Left renal cortex interstitium (tissue), 4 donors: Measurements from ENCODE around the gene MRPS18C. TPM values are rescaled to one million over a fixed set of nuclear protein-coding genes. Genes with fewer than 3 reads are reported as not detected.

Source experiments
- DNase-seq, 4 donors: peaks; one replicate each; pipeline ENCODE4 v3.0.0-alpha.2; 2013; ENCODE audit warnings: low read depth in 4 of 4, low spot score in 2 of 4, missing footprints in 1 of 4
- polyA plus RNA-seq, 4 donors: library from polyadenylated mRNA; unstranded; fragments of 120-200 nt; gene quantifications; one replicate each; pipeline ENCODE4 v1.2.1, GENCODE V29; 2013; ENCODE audit not compliant: insufficient read length in 4 of 4

Gene MRPS18C
- polyA plus RNA-seq, result 10 to 100 TPM; 55.8 to 80.1 (median 68.2) TPM

DNA sequence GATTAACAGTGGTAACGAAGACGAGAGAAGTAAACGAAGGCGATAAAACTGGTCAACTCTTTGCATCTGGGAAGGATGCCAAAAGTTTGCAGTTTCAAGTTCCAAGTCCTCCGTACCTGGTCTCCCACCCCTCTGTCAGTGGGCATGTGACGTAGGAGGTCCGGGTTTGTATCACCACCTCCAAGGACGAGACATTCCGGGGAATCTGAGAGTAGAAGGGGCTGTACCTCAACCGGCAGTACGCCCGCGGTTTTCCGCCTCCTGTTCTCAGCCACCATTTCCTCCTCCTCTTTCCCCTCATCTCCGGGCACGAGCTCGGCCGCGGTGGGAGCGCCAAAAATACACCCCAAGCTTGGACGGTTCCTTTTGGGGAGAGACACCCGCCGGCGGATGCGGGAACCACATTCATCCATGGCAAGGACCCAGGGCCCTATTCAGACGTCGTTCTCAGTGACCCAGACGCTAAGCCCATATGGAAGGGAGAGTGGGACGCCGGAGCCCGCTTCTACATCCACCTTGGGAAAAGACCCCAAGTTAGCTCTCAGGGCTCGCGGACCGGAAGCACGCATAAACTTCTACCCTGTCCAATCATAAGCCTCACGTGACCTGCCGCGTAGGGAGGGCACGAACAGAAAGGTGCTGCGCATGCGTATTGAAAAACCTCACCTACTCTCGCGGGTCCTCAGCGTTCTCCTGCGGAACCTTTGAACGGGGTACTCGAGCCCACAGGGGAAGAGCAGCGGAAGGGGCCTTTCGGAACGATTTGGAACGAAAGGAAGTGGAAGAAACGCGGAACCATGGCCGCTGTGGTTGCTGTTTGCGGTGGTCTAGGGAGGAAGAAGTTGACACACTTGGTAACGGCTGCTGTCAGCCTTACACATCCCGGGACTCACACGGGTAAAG lies at the start of gene MRPS18C, which contains the start of gene HELQ:
MRPS18C (plus strand) TSS at position 778 of the 903 bp plus-strand sequence; CDS start at position 798, 20 bp downstream.
HELQ (minus strand) TSS at position 543 of the 903 bp plus-strand sequence; CDS start at position 413, 130 bp downstream.
- peak; percentile 94 to 100 (median 96) for DNase-seq

DNA sequence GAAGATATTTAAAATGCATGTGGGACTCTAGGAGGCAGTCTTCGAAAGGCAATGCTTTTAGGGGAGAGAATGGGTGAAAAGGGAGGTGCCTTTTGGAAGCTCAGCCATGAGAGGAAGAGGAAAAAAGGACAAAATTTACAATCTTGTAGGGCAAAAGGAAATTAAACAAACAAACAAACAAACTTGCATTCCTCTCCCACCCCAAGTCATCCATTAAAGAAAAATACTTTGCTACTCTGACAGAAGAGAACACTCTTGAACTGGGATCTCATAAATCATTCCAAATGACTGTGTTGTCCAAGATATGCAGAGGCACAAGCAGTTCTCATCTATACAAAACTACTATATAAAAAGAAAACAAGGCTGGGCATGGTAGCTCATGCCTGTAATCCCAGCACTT lies 47.0 kb upstream of the MRPS18C start:
- peak; percentile 43 to 68 (median 54) for DNase-seq

DNA sequence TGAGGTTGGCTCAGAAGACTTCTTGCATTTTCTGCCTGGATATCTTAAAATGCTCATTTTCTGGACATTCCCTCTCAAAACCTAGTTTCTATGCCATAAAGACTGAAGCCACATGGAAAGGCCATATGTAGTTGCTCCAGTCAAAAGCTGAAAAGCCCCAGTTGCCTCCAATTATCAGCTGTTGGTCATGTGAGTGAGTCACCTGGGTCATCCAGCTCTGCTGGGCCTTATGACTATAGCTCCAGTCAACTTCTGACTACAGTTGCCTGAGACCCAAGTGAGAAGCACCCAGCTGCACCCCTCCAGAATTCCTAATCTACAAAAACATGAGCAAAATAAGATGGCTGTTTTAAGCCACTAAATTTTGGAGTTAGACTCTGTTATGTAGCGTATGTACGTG lies 42.2 kb upstream of the MRPS18C start:
- no peak for DNase-seq

DNA sequence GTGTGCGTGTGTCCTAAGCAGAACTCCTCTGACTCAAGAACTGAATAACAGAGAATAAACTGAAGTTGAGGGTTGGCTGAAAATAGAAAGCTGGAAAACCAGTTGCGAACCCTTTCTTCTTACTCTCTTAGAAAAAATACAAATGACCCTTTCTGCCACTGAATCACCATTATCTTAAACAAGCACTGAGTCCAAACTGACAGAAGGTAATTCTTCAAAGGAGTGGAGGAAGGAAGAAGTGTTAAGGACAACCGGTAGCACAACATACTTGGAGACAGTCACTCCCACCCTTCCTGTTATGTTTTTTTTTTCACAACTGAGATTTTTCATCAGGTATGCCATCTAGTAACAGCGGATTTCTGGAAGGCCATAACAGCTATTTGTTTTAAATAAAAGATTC lies 38.3 kb upstream of the MRPS18C start:
- DNase-seq, result no peak

DNA sequence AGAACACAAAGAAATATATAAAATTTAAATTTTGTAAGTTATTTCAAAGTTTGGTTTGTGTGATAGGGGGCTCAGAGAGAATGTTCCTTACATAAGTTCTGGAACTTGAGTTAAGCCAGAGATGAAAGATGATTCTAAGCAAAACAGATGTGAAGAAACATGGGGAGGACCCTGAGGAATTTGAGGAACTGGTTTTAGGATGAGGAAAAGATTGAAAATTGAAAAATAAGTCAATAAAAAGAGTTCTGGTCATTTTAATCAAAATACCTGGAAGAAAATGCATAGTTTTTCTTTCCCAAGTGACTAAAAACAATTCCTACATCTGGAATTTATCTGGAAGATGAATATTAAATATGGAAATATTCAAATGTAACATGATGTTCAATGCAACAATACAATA lies 37.6 kb upstream of the MRPS18C start:
- no peak for DNase-seq

DNA sequence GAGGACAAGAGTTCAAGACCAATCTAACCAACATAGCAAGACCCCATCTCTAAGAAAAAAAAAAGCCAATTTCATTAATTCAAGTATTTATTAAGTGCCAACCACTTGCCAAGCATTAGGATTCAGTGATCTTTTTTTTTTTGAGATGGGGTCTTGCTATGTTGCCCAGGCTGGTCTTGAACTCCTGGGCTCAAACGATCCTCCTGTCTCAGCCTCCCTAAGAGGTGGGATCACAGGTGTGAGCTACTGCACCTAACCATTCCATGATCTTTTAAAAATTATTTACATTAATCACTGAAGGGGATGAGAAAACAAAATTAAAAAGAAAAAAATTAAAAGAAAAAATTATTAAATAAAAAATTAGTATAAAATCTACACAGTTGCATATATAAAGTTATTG lies 24.7 kb upstream of the MRPS18C start:
- no peak for DNase-seq

DNA sequence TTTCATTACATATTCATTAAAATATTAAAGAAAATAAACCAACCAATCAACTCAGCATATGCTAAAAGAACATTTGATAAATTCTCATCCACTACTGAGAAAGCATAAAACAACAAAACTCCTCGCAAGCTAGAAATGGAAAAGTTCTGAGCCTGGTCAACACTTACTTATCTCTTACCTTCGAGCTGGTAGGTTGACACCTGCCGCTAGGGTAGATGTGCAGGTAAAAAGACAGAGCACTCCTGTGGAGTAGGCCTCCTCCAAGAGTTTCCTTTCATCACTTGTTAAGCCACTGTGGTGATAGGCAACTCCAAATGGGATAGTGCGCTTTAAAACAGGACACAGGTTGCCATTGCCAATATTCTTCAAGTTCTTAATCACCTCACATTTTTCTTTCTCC lies 19.2 kb upstream of the MRPS18C start:
- DNase-seq, result no peak

DNA sequence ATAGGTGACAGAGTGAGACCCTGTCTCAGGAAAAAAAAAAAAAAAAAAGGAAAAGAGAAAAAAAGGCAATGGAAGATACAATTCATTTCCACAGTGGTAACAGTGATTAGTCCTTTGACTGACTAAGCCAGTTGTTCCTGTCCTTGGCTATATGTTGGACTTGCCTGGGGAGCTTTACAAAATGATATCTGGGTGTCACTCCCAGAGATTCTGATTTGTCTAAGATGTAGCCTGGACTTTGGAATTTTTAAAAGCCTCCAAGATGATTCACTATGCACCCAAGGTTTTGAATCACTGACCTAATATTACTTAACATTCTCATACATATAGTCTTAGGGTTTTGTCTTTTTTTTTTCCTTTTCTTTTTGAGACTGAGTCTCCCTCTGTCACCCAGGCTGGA lies 17.1 kb upstream of the MRPS18C start:
- no peak for DNase-seq

DNA sequence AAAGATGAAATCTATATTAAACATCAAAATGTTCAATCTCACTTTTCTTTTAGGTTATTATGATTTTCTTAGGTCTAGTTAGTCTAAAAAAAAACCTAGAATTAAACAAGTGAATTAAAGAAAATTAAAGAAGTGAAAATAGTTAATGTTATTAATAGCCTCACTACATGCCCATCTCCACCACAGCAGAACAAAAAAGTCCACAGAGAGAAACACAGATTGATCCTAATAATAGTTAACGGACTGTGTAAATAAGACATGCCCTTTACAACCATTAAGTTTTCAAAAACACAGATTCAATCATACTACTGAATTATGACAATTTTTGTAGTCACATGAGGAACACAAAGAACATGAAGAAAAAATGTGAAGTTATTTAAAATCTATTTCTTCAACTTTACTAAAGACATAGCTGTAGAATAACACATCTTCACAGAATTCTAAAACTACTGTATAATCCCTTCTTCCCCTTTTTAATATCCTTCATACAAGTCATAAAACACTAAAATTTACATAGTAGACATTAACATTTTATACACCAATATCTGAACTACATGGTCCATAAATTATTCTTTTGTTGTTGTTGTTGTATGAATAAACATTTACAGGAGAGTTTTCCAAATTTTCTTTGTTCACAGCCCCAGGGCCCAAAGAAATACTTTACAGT lies 15.6 kb upstream of the MRPS18C start:
- no peak for DNase-seq

DNA sequence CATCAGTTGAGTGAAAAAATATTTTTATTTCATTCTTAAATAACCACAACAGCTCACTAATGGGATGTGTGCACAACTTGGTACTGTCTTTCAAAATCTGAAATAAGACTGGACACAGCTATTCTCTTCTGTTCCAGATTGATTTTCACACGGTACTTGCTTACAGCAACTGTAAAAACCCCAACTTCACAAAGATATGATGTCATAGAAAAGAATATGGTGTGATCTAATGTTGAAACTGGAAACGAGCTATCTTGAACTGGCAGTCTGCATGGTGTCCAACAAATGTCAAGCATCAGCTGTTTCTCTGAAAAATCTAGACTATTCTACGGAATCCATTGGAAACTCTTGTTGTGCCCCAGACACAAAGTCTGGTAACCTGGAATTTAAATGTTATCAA lies 15.0 kb upstream of the MRPS18C start:
- DNase-seq, result no peak

DNA sequence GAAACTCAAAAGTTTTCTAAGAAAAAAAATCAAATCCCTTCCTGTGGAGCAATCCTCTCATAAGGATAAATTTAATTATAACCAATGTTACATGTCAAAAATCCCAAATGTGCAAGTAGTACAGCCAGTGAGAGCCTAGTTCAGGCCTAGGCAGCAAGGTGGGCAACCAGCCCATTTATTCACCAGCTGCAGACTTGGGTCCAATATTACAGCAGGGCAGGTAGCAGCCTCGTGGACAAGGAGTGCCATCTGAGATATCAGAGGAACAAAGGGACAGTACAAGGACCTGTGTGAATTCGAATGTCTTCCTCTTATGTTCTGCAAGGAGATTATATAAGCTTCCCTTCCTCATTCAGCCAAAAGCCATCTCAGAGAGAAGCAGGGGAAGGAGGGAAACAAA lies 6.8 kb upstream of the MRPS18C start:
- DNase-seq, result no peak

DNA sequence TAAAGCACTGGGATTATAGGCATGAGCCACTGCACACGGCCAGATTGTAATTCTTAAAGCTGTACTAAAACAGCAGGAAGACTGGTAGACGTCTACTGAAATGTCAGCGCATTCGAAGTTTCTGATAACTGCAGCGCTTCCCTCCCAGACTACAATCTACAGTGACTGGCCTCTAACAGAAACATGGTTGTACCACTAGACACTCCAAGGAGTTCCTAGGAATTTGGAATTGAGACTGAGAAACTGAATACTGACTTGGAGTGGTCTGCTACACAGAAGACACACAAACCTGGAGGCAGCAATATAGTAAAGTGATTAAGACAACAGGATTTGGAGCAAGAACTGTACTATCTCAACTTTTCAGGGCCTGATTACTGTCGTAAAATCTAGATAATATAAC lies 1.2 kb upstream of the MRPS18C start:
- peak in 2 of 4 donors; percentile 8 to 10 for DNase-seq

DNA sequence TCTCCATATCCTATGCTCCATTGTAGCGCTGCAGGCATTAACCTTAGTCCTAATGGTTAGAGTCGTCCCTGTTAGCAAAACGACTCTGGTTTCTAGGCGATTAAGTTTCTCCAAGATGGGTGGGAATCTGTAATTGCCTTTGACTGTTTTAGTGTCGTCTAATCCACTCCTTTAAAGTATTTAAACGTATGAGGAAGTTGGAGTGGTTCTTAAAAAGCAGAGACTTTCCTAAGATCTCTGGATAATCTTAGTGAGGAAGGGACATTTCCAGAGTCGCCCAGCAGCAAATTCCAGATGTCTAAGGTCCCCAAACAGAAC lies 285 bp downstream of the MRPS18C start:
- no peak for DNase-seq

DNA sequence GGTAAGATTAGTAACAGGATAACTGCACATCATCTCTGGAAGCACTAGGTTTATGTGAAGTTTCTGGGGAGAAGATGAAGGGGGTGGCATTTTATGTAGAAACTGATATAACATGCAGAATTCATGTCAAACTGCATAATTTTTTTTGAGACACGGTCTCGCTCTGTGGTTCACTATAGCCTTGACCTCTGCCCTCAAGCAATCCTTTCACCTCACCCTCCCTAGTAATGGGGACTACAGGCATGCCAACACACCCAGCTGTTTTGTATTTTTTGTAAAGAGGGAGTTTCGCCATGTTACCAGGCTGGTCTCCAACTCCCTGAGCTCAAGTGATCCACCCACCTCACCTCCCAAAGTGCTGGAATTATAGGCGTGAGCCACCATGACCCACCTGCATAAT lies 17.6 kb downstream of the MRPS18C start:
- DNase-seq, result no peak

DNA sequence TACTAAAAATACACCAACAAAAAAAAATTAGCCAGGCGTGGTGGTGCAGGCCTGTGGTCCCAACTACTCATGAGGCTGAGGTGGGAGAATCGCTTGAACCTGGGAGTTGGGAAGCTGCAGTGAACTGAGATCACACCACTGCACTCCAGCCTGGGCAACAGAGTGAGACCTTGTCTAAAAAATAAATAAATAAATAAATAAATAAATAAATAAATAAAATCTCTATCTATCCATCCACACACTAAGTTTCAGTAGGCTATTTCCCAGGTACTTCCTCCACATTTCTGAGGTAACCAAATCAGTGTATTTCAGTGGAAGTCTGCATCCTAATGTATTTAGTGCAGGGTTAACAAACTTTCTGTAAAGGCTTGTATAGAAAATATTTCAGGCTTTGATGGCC lies 18.1 kb downstream of the MRPS18C start:
- DNase-seq, result no peak

DNA sequence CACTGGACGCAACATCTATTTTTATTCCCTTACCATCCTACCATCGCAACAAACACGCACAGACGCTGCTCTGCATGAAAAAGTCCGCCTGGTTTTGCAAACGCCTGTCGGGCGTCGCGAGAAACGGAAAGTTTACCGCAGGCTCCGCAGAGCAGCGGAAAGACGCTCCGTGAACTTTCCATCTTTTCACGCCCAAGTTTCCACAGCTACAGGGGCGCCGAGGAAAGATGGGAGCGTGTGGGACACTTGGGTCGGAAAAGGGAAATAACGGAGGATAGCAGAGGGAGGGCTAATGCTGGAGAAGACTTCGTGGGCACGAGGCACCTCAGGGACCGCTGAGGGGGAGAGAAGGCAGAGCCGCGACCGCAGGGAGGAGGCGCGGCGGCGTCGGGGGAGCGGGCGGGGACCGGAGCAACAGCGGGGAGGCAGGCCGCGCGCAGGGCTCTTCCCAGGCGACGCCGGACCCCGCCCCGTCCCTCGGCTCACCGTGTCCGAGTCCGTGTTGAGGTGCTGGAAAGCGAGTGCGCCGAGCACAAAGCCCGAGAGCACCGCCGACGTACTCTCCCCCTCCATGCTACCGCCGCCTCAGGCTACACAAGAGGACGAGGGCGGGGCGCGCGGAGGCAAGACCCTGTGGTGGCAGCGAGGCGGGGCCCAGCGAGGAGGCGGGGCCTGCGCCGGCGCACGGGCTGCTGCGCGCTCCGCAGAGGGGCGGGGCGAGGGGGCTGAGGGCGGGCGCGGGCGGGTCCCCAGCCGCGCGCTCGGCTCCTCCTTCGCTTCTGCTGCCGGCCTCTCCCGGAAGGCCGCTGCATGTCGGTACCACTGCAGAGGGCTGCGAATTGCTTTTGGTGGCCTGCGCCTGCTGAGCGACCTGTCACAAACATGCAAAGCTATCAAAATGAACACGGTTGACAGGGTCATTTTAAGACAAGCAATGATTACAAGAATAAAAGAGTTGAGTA lies 28.9 kb downstream of the MRPS18C start, which contains the start of gene ABRAXAS1:
ABRAXAS1 (minus strand) TSS at position 601 of the 962 bp plus-strand sequence; CDS start at position 573, 28 bp downstream.
- peak; percentile 75 to 91 (median 82) for DNase-seq

DNA sequence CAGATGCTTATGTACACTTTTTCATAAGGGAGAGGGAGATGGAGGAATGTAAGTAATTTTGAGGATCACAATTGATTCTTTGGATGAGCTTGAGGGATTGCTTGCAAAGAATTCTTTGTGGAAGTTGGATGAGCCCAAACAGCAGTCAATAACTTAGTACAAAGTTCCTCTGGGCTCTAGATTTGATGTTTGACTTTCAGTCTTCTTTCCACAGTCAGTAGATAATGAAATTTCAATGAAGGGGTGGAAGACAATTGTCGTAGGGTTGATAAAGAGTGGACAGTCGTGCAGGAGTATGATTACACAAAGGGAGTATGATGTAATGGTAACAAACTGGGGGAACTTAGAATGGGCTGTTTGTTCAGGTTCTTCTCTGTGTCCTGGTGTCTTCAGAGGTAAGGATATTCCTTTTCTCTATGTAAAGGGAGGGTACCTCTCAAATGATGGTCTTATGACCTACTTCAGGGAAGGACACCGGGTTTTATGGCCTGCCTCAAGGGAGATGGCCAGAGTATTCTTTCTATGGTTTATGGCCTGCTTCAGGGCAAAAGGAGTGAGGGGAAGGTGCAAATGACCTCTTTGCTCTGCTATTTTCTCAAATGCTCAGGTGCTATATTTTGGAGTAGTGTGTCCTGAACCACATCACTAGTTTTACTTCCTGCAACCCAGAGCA lies 30.7 kb downstream of the MRPS18C start:
- no peak for DNase-seq

DNA sequence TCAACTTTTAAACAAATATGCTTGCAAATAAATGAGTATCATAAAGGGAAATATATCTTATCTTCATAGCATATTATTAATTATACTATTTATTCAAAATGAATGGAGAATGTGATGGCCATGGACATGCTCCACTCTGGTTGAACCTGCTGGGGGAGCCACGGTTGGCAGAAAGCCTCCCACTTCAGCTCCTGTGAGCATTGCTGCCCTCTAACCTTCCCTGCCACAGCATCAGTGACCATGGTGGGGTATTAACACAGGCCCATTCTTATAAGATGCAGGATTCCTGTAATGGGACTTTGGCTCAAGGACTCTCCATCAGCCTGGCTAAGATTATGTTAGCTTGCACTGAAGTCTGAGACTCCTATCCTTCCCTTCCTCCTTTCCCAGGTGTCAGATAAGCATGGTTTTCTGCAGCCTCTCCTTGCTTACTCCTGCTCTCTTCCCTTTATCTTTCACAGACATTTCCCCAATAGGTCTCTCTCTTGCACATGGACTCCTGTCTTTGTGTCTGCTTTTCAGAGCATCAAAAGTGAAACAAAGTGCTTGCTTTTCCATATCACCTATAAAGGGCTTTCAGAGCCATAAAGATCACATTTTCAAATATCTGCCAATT lies 34.0 kb downstream of the MRPS18C start:
- no peak for DNase-seq

DNA sequence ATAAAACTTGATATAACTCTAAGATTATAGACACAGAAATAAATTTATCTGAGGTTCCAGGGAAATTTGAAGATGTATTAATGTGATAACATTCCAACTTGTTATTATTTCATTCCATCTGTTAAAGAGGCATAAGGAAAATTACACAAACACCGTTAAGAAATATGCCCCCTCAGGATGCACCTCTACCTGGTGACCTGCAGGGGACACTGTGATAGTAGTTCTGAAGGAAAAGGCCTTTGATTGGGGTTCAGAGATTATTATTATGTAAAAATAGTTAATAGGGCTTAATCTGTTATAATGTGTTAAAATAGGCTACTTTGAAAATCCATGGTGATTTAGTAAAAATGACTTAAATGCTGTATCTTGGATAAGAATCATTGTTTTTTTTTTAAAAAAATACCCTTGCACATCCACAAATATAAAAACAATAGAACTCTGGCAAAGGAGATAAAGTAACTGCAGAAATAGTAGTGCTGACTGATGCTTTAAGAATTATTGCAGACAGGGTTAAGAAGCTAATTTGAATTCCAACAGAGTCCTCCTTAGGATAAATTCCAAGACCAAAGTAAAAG lies 35.1 kb downstream of the MRPS18C start:
- peak in 1 of 4 donors; percentile 4 for DNase-seq
